Breast epithelium (tissue), 3 donors: ENCODE measurements around the gene ZNRF2.

Source experiments
- POLR2A ChIP-seq: fragments of 450-650 bp; IDR thresholded peaks from one replicate; pipeline ENCODE4 v1.6.1; 2016; ENCODE audit warnings: antibody characterized with exemption, mild to moderate bottlenecking, moderate library complexity
- POLR2AphosphoS5 ChIP-seq, 3 donors: sonication (generic); formaldehyde crosslinking; IDR thresholded peaks; one replicate each; pipeline ENCODE4 v1.6.1; 2017; ENCODE audit warnings: antibody characterized with exemption in 3 of 3
- TF ChIP-seq, protein P1 (sequence below), 3 donors: fragments of 450-650 bp; IDR thresholded peaks; one replicate each; pipeline ENCODE4 v1.5.1; 2016 to 2017; ENCODE audit warnings: antibody characterized with exemption in 3 of 3, mild to moderate bottlenecking in 3 of 3, moderate library complexity in 3 of 3

GRCh38 chr7:30273552-30273951 lies 10.8 kb upstream of the ZNRF2 start:
- TF ChIP-seq, protein P1, sequence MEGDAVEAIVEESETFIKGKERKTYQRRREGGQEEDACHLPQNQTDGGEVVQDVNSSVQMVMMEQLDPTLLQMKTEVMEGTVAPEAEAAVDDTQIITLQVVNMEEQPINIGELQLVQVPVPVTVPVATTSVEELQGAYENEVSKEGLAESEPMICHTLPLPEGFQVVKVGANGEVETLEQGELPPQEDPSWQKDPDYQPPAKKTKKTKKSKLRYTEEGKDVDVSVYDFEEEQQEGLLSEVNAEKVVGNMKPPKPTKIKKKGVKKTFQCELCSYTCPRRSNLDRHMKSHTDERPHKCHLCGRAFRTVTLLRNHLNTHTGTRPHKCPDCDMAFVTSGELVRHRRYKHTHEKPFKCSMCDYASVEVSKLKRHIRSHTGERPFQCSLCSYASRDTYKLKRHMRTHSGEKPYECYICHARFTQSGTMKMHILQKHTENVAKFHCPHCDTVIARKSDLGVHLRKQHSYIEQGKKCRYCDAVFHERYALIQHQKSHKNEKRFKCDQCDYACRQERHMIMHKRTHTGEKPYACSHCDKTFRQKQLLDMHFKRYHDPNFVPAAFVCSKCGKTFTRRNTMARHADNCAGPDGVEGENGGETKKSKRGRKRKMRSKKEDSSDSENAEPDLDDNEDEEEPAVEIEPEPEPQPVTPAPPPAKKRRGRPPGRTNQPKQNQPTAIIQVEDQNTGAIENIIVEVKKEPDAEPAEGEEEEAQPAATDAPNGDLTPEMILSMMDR (IDR thresholded peaks at IDR 0.05), result no peak
- TF ChIP-seq POLR2AphosphoS5 (IDR thresholded peaks at IDR 0.05) (no peak), POLR2A (no peak)
